Measurements from ENCODE around the gene DFFB. TPM values are rescaled to one million over a fixed set of nuclear protein-coding genes. Genes with fewer than 3 reads are reported as not detected.
"Not testable (repeated sequence)": the region's sequence is repeated elsewhere in the genome, so short reads cannot be mapped to it uniquely, and the experiment has no call there.

DFFB gene
- total RNA-seq, 4 donors from 2014 or later = 1.6 to 8.2 (median 3.2) TPM

- WGBS, 2 donors = 95 to 98% methylated on average over 8 to 11 of the region's 21 CpGs
- Histone ChIP-seq H3K4me3 (no peak overlapping the region), H3K4me1 (peaks cover 4 to 8% (median 4%) of the 10 kb centered on the region in 3 donors), H3K27ac (no peak overlapping the region), H3K9me3 (no peaks in the 10 kb centered on the region), H3K36me3 (no peaks in the 10 kb centered on the region), H3K27me3 (peaks cover 0 to 50% (median 0%) of the 10 kb centered on the region in 4 donors)
- no peak for TF ChIP-seq POLR2A (IDR thresholded peaks at IDR 0.05)
- TF ChIP-seq, protein P1, sequence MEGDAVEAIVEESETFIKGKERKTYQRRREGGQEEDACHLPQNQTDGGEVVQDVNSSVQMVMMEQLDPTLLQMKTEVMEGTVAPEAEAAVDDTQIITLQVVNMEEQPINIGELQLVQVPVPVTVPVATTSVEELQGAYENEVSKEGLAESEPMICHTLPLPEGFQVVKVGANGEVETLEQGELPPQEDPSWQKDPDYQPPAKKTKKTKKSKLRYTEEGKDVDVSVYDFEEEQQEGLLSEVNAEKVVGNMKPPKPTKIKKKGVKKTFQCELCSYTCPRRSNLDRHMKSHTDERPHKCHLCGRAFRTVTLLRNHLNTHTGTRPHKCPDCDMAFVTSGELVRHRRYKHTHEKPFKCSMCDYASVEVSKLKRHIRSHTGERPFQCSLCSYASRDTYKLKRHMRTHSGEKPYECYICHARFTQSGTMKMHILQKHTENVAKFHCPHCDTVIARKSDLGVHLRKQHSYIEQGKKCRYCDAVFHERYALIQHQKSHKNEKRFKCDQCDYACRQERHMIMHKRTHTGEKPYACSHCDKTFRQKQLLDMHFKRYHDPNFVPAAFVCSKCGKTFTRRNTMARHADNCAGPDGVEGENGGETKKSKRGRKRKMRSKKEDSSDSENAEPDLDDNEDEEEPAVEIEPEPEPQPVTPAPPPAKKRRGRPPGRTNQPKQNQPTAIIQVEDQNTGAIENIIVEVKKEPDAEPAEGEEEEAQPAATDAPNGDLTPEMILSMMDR (IDR thresholded peaks at IDR 0.05) = no peak
- no peak for DNase-seq
- intact Hi-C loops (cut with DNase I) = loop anchor here (10.0 kb wide), 1 partner anchor 740 kb away; the partner anchor contains the start of gene AJAP1
These were observed 57.1 kb downstream of the DFFB start for GRCh38 chr1:3914331-3914851.

DNA sequence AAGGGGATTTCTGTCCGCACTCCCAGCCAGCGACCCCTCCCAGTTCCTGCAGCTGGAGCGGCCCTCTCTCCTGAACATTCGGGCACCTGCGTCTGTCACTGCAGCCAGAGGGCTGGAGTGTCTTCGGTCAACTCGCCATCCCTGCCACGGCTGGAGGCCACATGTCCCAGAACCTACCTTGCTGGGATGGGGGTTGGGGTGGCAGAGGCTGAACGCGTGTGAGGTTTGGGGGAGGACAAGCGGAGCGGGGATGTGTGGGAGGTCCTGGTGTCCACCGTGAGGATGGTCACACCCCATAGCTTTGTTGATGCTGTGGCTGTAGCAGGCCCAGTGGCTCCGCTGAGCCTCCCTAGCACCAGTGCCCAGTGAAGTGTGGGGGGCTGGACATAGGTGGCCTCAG lies 57.6 kb downstream of the DFFB start:
- 67 to 81% methylated on average over 2 to 8 of the region's 14 CpGs for WGBS, 2 donors
- Histone ChIP-seq H3K27me3 (peaks cover 0 to 54% (median 0%) of the 10 kb centered on the region in 4 donors), H3K4me3 (no peak overlapping the region), H3K36me3 (no peaks in the 10 kb centered on the region), H3K27ac (no peak overlapping the region), H3K9me3 (no peaks in the 10 kb centered on the region), H3K4me1 (peaks cover 4 to 8% (median 4%) of the 10 kb centered on the region in 3 donors)
- no peak for DNase-seq
- no peak for TF ChIP-seq POLR2A (IDR thresholded peaks at IDR 0.05)
- TF ChIP-seq, protein P1 (IDR thresholded peaks at IDR 0.05) = no peak
- intact Hi-C loops (cut with DNase I) = loop anchor here (10.0 kb wide), 1 partner anchor 740 kb away; the partner anchor contains the start of gene AJAP1

DNA sequence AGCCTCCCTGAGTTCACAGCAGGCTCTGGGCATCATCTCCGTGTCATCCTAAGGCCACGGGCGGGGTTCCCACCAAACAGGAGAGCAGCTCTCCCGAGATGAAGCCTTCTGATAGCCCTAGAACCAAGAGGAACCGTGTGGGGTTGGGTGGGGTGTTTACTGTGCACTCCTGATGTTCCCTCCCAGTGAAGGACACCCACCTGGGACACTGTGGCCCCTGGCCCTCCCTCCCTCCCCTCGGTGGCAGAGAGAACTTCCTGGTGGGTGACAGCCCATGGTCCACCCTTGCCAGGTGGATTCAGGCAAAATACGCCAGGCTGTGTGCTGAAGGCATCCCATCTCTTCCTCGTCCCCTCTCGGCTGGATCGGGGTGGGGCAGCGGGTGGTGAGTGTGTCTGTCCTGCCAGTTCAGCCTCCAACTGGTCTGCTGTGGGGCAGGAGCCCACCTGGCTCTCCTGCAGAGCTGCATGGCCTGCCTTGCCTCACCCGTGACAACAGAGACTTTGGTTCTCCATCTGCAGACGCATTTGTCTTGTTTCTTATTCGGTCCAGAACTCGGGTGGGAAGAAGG lies 58.4 kb downstream of the DFFB start:
- DNase-seq = no peak
- Histone ChIP-seq H3K36me3 (no peaks in the 10 kb centered on the region), H3K4me1 (peaks cover 4 to 8% (median 4%) of the 10 kb centered on the region in 3 donors), H3K4me3 (no peak overlapping the region), H3K27me3 (peaks cover 0 to 47% (median 0%) of the 10 kb centered on the region in 4 donors), H3K9me3 (no peaks in the 10 kb centered on the region), H3K27ac (no peak overlapping the region)
- TF ChIP-seq, protein P1 (IDR thresholded peaks at IDR 0.05) = no peak
- TF ChIP-seq POLR2A (IDR thresholded peaks at IDR 0.05) = no peak
- intact Hi-C loops (cut with DNase I) = loop anchor here (10.0 kb wide), 1 partner anchor 739 kb away; the partner anchor contains the start of gene AJAP1
- WGBS, 2 donors = 81 to 84% methylated on average over 3 to 5 of the region's 15 CpGs

DNA sequence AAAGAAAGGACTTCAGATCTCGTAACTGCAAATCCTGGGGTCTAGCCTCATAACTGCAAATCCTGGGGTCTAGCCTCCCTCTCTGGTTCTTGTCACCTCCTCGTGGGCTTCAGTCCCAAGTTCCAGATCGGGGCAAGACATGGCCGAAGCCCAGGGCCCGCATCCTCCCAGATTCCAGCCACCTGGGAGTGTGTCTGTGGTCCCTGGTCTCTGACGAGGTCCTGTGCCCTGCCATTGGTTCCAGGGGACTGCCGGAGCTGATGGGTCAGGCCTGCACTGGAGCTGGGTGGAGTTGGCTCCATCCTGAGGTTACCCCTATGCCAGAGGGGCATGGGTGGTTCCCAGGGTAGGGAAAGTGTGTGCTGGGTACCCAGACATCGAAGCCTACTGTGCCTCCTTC lies 60.5 kb downstream of the DFFB start:
- H3K4me3 ChIP-seq = no peak overlapping the region
- DNase-seq = no peak

DNA sequence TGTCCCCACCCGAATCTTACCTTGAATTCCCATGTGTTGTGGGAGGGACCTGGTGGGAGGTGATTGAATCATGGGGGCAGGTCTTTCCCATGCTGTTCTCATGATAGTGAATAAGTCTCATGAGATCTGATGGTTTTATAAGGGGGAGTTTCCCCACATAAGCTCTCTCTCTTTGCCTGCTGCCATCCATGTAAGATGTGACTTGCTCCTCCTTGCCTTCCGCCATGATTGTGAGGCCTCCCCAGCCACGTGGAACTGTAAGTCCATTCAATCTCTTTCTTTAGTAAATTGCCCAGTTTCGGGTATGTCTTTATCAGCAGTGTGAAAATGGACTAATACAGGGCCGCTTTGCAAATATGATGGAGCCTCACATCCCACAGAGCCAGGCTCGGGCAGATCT lies 61.1 kb downstream of the DFFB start:
- not testable (repeated sequence) for H3K27ac ChIP-seq, H3K4me1 ChIP-seq, H3K9me3 ChIP-seq, H3K36me3 ChIP-seq, H3K4me3 ChIP-seq, DNase-seq
- H3K27me3 ChIP-seq = peaks cover 0 to 31% (median 0%) of the 10 kb centered on the region in 4 donors
- intact Hi-C loops (cut with DNase I) = loop anchor here (10.0 kb wide), 1 partner anchor 736 kb away; the partner anchor contains the start of gene AJAP1
- 76 to 81% methylated on average over 4 of the region's 6 CpGs for WGBS, 2 donors

More for the DNA sequence above, 60.5 kb downstream of the DFFB start:
- no peaks in the 10 kb centered on the region for H3K9me3 ChIP-seq
- TF ChIP-seq, protein P1 (IDR thresholded peaks at IDR 0.05) = no peak
- no peak for TF ChIP-seq POLR2A (IDR thresholded peaks at IDR 0.05)
- no peaks in the 10 kb centered on the region for H3K4me1 ChIP-seq
- intact Hi-C loops (cut with DNase I) = loop anchor here (10.0 kb wide), 1 partner anchor 737 kb away; the partner anchor contains the start of gene AJAP1
- no peak overlapping the region for H3K27ac ChIP-seq
- H3K36me3 ChIP-seq = no peaks in the 10 kb centered on the region
- H3K27me3 ChIP-seq = peaks cover 0 to 26% (median 0%) of the 10 kb centered on the region in 4 donors
- 72 to 81% methylated on average over 2 to 3 of the region's 8 CpGs for WGBS, 2 donors

Data from esophagus squamous epithelium (tissue), 5 donors.